GM23248 (cell line): ENCODE data around the gene ERC1.

ENCODE experiments used
- EZH2 ChIP-seq: fragments of 200-600 bp; sonication (generic); IDR thresholded peaks from 2 replicates; pipeline ENCODE4 v1.6.1; 2018; ENCODE audit warnings: antibody characterized with exemption, mild to moderate bottlenecking; ENCODE audit not compliant: insufficient read depth, poor library complexity, severe bottlenecking
- EZH2phosphoT487 ChIP-seq: fragments of 200-600 bp; sonication (generic); IDR thresholded peaks from 2 replicates; pipeline ENCODE4 v1.6.1; 2018; ENCODE audit warnings: antibody characterized with exemption, moderate library complexity, mild to moderate bottlenecking, low read depth; ENCODE audit not compliant: insufficient read depth

GRCh38 chr12:1491983-1492697, 501.1 kb downstream of the ERC1 start:
- TF ChIP-seq EZH2phosphoT487 (no peak), EZH2 (no peak)
